Gastroesophageal sphincter (tissue), 3 donors: ENCODE results near the gene ARID1A.
"Not testable (repeated sequence)": the region's sequence is repeated elsewhere in the genome, so short reads cannot be mapped to it uniquely, and the experiment has no call there.

Experiments
- POLR2AphosphoS5 ChIP-seq: sonication (generic); formaldehyde crosslinking; IDR thresholded peaks from one replicate; pipeline ENCODE4 v1.6.1; 2017; ENCODE audit warnings: antibody characterized with exemption
- TF ChIP-seq, protein P1 (sequence below), 4 experiments: fragments of 200-600 bp in 2 of 4; fragments of 450-650 bp in 2 of 4; sonication (generic) in 1 of 4; IDR thresholded peaks; one replicate each; pipeline ENCODE4 v1.5.1; 2017 to 2019; ENCODE audit warnings: antibody characterized with exemption in 4 of 4, mild to moderate bottlenecking in 2 of 4, moderate library complexity in 2 of 4

- TF ChIP-seq, protein P1, sequence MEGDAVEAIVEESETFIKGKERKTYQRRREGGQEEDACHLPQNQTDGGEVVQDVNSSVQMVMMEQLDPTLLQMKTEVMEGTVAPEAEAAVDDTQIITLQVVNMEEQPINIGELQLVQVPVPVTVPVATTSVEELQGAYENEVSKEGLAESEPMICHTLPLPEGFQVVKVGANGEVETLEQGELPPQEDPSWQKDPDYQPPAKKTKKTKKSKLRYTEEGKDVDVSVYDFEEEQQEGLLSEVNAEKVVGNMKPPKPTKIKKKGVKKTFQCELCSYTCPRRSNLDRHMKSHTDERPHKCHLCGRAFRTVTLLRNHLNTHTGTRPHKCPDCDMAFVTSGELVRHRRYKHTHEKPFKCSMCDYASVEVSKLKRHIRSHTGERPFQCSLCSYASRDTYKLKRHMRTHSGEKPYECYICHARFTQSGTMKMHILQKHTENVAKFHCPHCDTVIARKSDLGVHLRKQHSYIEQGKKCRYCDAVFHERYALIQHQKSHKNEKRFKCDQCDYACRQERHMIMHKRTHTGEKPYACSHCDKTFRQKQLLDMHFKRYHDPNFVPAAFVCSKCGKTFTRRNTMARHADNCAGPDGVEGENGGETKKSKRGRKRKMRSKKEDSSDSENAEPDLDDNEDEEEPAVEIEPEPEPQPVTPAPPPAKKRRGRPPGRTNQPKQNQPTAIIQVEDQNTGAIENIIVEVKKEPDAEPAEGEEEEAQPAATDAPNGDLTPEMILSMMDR (IDR thresholded peaks at IDR 0.05): not testable (repeated sequence)
- not testable (repeated sequence) for TF ChIP-seq POLR2AphosphoS5
These were observed 27.6 kb upstream of the ARID1A start for GRCh38 chr1:26668106-26668786.
